PC-9 (cell line): ENCODE measurements around the gene ROBO1.

Experiments used
- EZH2 ChIP-seq: fragments of 200-600 bp; sonication (generic); IDR thresholded peaks from 2 replicates; pipeline ENCODE4 v1.8.0; 2017; ENCODE audit warnings: antibody characterized with exemption, low read depth
- TF ChIP-seq, protein P1 (sequence below): fragments of 200-600 bp; sonication (generic); conservative IDR thresholded peaks from 2 replicates; pipeline ENCODE4 v1.6.1; 2017; ENCODE audit warnings: mixed run types, antibody characterized with exemption, mild to moderate bottlenecking, moderate library complexity

DNA sequence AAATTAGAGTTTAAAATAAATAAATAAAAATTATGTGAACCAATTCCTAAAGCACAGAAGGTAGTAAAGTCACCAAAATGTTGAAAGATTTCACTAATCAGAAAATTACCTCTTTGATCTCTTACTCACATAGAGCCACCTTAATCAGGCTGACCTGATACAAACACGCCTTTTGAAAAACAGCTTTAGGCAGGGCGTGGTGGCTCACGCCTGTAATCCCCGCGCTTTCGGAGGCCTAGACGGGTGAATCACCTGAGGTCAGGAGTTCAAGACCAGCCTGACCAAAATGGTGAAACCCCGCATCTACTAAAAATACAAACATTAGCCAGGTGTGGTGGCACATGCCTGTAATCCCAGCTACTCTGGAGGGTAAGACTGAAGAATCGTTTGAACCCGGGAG is 1197.3 kb downstream of the ROBO1 start:
- TF ChIP-seq, protein P1, sequence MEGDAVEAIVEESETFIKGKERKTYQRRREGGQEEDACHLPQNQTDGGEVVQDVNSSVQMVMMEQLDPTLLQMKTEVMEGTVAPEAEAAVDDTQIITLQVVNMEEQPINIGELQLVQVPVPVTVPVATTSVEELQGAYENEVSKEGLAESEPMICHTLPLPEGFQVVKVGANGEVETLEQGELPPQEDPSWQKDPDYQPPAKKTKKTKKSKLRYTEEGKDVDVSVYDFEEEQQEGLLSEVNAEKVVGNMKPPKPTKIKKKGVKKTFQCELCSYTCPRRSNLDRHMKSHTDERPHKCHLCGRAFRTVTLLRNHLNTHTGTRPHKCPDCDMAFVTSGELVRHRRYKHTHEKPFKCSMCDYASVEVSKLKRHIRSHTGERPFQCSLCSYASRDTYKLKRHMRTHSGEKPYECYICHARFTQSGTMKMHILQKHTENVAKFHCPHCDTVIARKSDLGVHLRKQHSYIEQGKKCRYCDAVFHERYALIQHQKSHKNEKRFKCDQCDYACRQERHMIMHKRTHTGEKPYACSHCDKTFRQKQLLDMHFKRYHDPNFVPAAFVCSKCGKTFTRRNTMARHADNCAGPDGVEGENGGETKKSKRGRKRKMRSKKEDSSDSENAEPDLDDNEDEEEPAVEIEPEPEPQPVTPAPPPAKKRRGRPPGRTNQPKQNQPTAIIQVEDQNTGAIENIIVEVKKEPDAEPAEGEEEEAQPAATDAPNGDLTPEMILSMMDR, result no peak
- TF ChIP-seq EZH2, result no peak
